H1 (cell line): ENCODE measurements around the gene PCBP2. TPM values are rescaled to one million over a fixed set of nuclear protein-coding genes. Genes with fewer than 3 reads are reported as not detected.

ENCODE experiments used
- ATF2 ChIP-seq: IDR thresholded peaks from 2 replicates; pipeline ENCODE4 v1.6.1; 2012; ENCODE audit warnings: low read length, inconsistent platforms
- CTBP2 ChIP-seq: IDR thresholded peaks from 2 replicates; pipeline ENCODE4 v1.7.0; 2011; ENCODE audit warnings: borderline replicate concordance, mild to moderate bottlenecking, moderate library complexity, mixed read lengths, low read length; ENCODE audit not compliant: insufficient read depth, insufficient read length
- EP300 ChIP-seq, 2 experiments: IDR thresholded peaks; 1 replicate in 1 of 2; 2 replicates in 1 of 2; pipeline ENCODE4 v1.6.1; 2011 to 2012; ENCODE audit warnings: low read depth in 2 of 2, low read length in 2 of 2, mild to moderate bottlenecking in 2 of 2, borderline replicate concordance in 1 of 2, inconsistent platforms in 1 of 2, moderate library complexity in 1 of 2
- GABPA ChIP-seq: IDR thresholded peaks from 2 replicates; pipeline ENCODE4 v1.6.1; 2011; ENCODE audit warnings: mild to moderate bottlenecking, low read length, moderate library complexity, borderline replicate concordance; ENCODE audit not compliant: insufficient read depth
- NRF1 ChIP-seq: IDR thresholded peaks from 2 replicates; pipeline ENCODE4 v1.6.1; 2011; ENCODE audit warnings: mild to moderate bottlenecking, low read depth, low read length, improper control_type of control experiment
- RNF2 ChIP-seq: fragments of 200-900, 300-1000 bp; sonication (generic); IDR thresholded peaks from 2 replicates; pipeline ENCODE4 v1.7.1; 2016; ENCODE audit warnings: borderline replicate concordance, low read depth, mild to moderate bottlenecking, antibody characterized with exemption, low read length; ENCODE audit not compliant: poor library complexity, severe bottlenecking; ENCODE audit errors: missing control alignments
- SAP30 ChIP-seq: fragments of 300-600 bp; sonication (generic); IDR thresholded peaks from 2 replicates; pipeline ENCODE4 v1.7.1; 2012; ENCODE audit warnings: low read length, moderate library complexity, mild to moderate bottlenecking, inconsistent platforms; ENCODE audit not compliant: insufficient read depth, insufficient replicate concordance
- polyA plus RNA-seq, 7 experiments: library from polyadenylated mRNA; depleted of rRNA in 3 of 7; stranded (reverse) in 5 of 7; unstranded in 2 of 7; fragments of >200 nt in 5 of 7; fragments of 200-250 nt in 2 of 7; gene quantifications; 1 replicate in 5 of 7; 2 replicates in 1 of 7; 4 replicates in 1 of 7; pipeline versions ENCODE4 v1.2.1 to v1.2.3, GENCODE V29; 2011 to 2013; ENCODE audit warnings: missing spikeins in 2 of 7, mixed read lengths in 2 of 7
- total RNA-seq: library from RNA; stranded (reverse); fragmentation: NEBNext Ultra II Directional; extraction: Animal tissue kit (Norgen Biotek cat#: 25700); gene quantifications from 2 replicates; pipeline ENCODE4 v1.2.1, GENCODE V29; 2021

PCBP2 gene
- total and polyA plus RNA-seq, 2 of the 8 experiments (the other 6 are each of a cell fraction or from before 2014, with no cell fraction given) = 470 to 1,123 TPM

GRCh38 chr12:53450936-53451335 lies 966 bp upstream of the PCBP2 start (continued):
- TF ChIP-seq ATF2 (no peak), NRF1 (no peak), SAP30 (no peak), EP300 (IDR thresholded peaks at IDR 0.05; ENCODE audit: borderline replicate concordance in 1 of 2, low read depth in 2 of 2, low read length in 2 of 2) (no peak), GABPA (no peak), CTBP2 (no peak), RNF2 (no peak)
